ENCODE measurements around the gene TRAK2. TPM values are rescaled to one million over a fixed set of nuclear protein-coding genes. Genes with fewer than 3 reads are reported as not detected.

TRAK2 gene
- total and polyA plus RNA-seq, 2 of the 13 experiments (the other 11 are each of a cell fraction or from before 2014, with no cell fraction given) = 7.7 to 21.0 TPM

- TF ChIP-seq, protein P1, sequence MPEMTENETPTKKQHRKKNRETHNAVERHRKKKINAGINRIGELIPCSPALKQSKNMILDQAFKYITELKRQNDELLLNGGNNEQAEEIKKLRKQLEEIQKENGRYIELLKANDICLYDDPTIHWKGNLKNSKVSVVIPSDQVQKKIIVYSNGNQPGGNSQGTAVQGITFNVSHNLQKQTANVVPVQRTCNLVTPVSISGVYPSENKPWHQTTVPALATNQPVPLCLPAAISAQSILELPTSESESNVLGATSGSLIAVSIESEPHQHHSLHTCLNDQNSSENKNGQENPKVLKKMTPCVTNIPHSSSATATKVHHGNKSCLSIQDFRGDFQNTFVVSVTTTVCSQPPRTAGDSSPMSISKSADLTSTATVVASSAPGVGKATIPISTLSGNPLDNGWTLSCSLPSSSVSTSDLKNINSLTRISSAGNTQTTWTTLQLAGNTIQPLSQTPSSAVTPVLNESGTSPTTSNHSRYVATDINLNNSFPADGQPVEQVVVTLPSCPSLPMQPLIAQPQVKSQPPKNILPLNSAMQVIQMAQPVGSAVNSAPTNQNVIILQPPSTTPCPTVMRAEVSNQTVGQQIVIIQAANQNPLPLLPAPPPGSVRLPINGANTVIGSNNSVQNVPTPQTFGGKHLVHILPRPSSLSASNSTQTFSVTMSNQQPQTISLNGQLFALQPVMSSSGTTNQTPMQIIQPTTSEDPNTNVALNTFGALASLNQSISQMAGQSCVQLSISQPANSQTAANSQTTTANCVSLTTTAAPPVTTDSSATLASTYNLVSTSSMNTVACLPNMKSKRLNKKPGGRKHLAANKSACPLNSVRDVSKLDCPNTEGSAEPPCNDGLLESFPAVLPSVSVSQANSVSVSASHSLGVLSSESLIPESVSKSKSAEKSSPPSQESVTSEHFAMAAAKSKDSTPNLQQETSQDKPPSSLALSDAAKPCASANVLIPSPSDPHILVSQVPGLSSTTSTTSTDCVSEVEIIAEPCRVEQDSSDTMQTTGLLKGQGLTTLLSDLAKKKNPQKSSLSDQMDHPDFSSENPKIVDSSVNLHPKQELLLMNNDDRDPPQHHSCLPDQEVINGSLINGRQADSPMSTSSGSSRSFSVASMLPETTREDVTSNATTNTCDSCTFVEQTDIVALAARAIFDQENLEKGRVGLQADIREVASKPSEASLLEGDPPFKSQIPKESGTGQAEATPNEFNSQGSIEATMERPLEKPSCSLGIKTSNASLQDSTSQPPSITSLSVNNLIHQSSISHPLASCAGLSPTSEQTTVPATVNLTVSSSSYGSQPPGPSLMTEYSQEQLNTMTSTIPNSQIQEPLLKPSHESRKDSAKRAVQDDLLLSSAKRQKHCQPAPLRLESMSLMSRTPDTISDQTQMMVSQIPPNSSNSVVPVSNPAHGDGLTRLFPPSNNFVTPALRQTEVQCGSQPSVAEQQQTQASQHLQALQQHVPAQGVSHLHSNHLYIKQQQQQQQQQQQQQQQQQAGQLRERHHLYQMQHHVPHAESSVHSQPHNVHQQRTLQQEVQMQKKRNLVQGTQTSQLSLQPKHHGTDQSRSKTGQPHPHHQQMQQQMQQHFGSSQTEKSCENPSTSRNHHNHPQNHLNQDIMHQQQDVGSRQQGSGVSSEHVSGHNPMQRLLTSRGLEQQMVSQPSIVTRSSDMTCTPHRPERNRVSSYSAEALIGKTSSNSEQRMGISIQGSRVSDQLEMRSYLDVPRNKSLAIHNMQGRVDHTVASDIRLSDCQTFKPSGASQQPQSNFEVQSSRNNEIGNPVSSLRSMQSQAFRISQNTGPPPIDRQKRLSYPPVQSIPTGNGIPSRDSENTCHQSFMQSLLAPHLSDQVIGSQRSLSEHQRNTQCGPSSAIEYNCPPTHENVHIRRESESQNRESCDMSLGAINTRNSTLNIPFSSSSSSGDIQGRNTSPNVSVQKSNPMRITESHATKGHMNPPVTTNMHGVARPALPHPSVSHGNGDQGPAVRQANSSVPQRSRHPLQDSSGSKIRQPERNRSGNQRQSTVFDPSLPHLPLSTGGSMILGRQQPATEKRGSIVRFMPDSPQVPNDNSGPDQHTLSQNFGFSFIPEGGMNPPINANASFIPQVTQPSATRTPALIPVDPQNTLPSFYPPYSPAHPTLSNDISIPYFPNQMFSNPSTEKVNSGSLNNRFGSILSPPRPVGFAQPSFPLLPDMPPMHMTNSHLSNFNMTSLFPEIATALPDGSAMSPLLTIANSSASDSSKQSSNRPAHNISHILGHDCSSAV (CRISPR knock-in tag; IDR thresholded peaks at IDR 0.05; ENCODE audit: borderline replicate concordance) = no peak
- TF ChIP-seq XRCC5 (optimal IDR thresholded peaks at IDR 0.05; ENCODE audit: low read length) (peak; percentile 92), CEBPB (IDR thresholded peaks at IDR 0.05; ENCODE audit: borderline replicate concordance, low read depth, low read length) (0 out of 2 replicates have a peak, but pooled peaks have one; percentile 11), GPN1 (CRISPR knock-in tag; IDR thresholded peaks at IDR 0.05; ENCODE audit: borderline replicate concordance) (no peak), SP140L (CRISPR knock-in tag; IDR thresholded peaks at IDR 0.05; ENCODE audit: borderline replicate concordance) (0 out of 2 replicates have a peak, but pooled peaks have one; percentile 74), PCBP1 (IDR thresholded peaks at IDR 0.05; ENCODE audit: borderline replicate concordance, low read depth, low read length) (peak; percentile 98), SNRNP70 (IDR thresholded peaks at IDR 0.05; ENCODE audit: low read depth, low read length) (no peak), MED8 (CRISPR knock-in tag; IDR thresholded peaks at IDR 0.05; ENCODE audit: insufficient replicate concordance) (peak; percentile 69), KLF15 (CRISPR knock-in tag; IDR thresholded peaks at IDR 0.05; ENCODE audit: borderline replicate concordance) (peak; percentile 83; the same call in 1 of the 2 replicates), NPAS2 (CRISPR knock-in tag; IDR thresholded peaks at IDR 0.05; ENCODE audit: borderline replicate concordance) (no peak), MXI1 (IDR thresholded peaks at IDR 0.05; ENCODE audit: borderline replicate concordance, low read depth, low read length) (peak; percentile 94), ZFP1 (CRISPR knock-in tag; IDR thresholded peaks at IDR 0.05) (peak; percentile 88)
- TF ChIP-seq, protein P2, sequence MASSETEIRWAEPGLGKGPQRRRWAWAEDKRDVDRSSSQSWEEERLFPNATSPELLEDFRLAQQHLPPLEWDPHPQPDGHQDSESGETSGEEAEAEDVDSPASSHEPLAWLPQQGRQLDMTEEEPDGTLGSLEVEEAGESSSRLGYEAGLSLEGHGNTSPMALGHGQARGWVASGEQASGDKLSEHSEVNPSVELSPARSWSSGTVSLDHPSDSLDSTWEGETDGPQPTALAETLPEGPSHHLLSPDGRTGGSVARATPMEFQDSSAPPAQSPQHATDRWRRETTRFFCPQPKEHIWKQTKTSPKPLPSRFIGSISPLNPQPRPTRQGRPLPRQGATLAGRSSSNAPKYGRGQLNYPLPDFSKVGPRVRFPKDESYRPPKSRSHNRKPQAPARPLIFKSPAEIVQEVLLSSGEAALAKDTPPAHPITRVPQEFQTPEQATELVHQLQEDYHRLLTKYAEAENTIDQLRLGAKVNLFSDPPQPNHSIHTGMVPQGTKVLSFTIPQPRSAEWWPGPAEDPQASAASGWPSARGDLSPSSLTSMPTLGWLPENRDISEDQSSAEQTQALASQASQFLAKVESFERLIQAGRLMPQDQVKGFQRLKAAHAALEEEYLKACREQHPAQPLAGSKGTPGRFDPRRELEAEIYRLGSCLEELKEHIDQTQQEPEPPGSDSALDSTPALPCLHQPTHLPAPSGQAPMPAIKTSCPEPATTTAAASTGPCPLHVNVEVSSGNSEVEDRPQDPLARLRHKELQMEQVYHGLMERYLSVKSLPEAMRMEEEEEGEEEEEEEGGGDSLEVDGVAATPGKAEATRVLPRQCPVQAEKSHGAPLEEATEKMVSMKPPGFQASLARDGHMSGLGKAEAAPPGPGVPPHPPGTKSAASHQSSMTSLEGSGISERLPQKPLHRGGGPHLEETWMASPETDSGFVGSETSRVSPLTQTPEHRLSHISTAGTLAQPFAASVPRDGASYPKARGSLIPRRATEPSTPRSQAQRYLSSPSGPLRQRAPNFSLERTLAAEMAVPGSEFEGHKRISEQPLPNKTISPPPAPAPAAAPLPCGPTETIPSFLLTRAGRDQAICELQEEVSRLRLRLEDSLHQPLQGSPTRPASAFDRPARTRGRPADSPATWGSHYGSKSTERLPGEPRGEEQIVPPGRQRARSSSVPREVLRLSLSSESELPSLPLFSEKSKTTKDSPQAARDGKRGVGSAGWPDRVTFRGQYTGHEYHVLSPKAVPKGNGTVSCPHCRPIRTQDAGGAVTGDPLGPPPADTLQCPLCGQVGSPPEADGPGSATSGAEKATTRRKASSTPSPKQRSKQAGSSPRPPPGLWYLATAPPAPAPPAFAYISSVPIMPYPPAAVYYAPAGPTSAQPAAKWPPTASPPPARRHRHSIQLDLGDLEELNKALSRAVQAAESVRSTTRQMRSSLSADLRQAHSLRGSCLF (CRISPR knock-in tag; IDR thresholded peaks at IDR 0.05; ENCODE audit: borderline replicate concordance) = no peak
- TF ChIP-seq, protein P3, sequence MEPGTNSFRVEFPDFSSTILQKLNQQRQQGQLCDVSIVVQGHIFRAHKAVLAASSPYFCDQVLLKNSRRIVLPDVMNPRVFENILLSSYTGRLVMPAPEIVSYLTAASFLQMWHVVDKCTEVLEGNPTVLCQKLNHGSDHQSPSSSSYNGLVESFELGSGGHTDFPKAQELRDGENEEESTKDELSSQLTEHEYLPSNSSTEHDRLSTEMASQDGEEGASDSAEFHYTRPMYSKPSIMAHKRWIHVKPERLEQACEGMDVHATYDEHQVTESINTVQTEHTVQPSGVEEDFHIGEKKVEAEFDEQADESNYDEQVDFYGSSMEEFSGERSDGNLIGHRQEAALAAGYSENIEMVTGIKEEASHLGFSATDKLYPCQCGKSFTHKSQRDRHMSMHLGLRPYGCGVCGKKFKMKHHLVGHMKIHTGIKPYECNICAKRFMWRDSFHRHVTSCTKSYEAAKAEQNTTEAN (CRISPR knock-in tag; conservative IDR thresholded peaks at IDR 0.05) = no peak
Observed at GRCh38 chr2:201451292-201452057, at the start of gene TRAK2, which contains the start of gene STRADB (continued).

All from HepG2 (cell line).